ENCODE data around the gene PPP6R2.
A peak's percentile ranks its signal among the peaks of the same experiment; 100 is the strongest.

Gene PPP6R2

GRCh38 chr22:50300620-50301257 is 42.4 kb upstream of the PPP6R2 start:
- Histone ChIP-seq H3K36me3 (ENCODE audit: insufficient read depth, low read length) (peaks cover 14% of the 10 kb centered on the region), H3K4me2 (ENCODE audit: low read length) (peak overlapping the region; percentile 97), H3K9ac (ENCODE audit: low read depth, low read length) (peak overlapping the region; percentile 23), H3K27me3 (ENCODE audit: control insufficient read depth, insufficient read depth, low read length) (no peaks in the 10 kb centered on the region), H3K4me3 (ENCODE audit: low read length) (no peak overlapping the region), H3K9me3 (replicated peaks; ENCODE audit: low read length) (no peaks in the 10 kb centered on the region), H3K4me1 (ENCODE audit: control insufficient read depth, insufficient read depth, low read length) (peaks cover 80% of the 10 kb centered on the region)

DNA sequence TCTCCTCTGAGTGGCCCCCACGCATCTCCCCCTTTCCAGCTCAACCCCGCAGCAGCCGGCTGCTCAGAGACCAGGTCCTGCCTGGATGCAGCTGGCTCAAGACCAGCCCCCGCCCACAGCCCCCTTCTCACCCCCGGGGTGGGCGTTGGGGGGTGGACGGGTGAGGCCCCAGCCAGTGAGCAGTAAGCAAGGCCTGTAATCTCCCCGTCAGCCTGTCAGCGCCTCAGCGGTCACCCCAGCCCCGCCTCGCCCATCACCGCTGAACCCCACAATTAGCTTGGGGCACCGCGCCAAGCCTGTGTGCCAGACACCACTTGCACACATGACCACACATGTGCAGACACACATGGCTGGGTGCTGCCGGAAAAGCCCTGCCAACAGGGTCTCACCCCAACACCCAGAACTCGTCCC is 41.5 kb upstream of the PPP6R2 start:
- Histone ChIP-seq H3K4me2 (ENCODE audit: low read length) (peak overlapping the region; percentile 97), H3K4me3 (ENCODE audit: low read length) (peak overlapping the region; percentile 48), H3K9ac (ENCODE audit: low read depth, low read length) (peak overlapping the region; percentile 23), H3K9me3 (replicated peaks; ENCODE audit: low read length) (no peaks in the 10 kb centered on the region), H3K4me1 (ENCODE audit: control insufficient read depth, insufficient read depth, low read length) (peaks cover 78% of the 10 kb centered on the region), H3K36me3 (ENCODE audit: insufficient read depth, low read length) (peaks cover 11% of the 10 kb centered on the region), H3K27me3 (ENCODE audit: control insufficient read depth, insufficient read depth, low read length) (no peaks in the 10 kb centered on the region)

GRCh38 chr22:50302041-50302541 is 41.0 kb upstream of the PPP6R2 start:
- H3K36me3 ChIP-seq (ENCODE audit: insufficient read depth, low read length), result peaks cover 16% of the 10 kb centered on the region
- H3K9me3 ChIP-seq (replicated peaks; ENCODE audit: low read length), result no peaks in the 10 kb centered on the region
- H3K27me3 ChIP-seq (ENCODE audit: control insufficient read depth, insufficient read depth, low read length), result no peaks in the 10 kb centered on the region
- H3K9ac ChIP-seq (ENCODE audit: low read depth, low read length), result peak overlapping the region; percentile 97
- H3K4me3 ChIP-seq (ENCODE audit: low read length), result peak overlapping the region; percentile 48
- H3K4me1 ChIP-seq (ENCODE audit: control insufficient read depth, insufficient read depth, low read length), result peaks cover 73% of the 10 kb centered on the region
- H3K4me2 ChIP-seq (ENCODE audit: low read length), result peak overlapping the region; percentile 97

DNA sequence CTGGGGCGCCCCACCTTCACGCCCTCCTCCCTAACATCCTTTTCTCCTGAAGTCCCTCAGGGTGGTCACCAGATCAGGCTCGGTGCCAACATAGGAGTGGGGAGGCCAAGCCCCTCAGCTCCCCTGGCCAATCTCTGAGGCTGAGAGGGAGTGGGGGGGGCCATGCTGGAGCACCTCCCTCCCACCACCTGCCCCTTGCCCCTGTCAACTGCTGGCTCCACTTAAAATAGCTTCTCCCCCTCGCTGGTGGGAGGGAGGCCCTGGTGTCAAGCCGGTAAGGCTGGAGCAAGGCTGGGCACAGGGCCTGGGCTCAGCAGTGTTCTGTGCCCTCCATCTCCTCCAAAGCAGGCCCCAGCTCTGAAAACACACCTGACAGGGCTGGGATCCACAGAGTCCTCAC is 40.6 kb upstream of the PPP6R2 start:
- H3K27me3 ChIP-seq (ENCODE audit: control insufficient read depth, insufficient read depth, low read length), result no peaks in the 10 kb centered on the region
- peak overlapping the region; percentile 97 for H3K9ac ChIP-seq (ENCODE audit: low read depth, low read length)
- peak overlapping the region; percentile 31 for H3K4me3 ChIP-seq (ENCODE audit: low read length)
- H3K36me3 ChIP-seq (ENCODE audit: insufficient read depth, low read length), result peaks cover 16% of the 10 kb centered on the region
- H3K4me1 ChIP-seq (ENCODE audit: control insufficient read depth, insufficient read depth, low read length), result peaks cover 69% of the 10 kb centered on the region
- H3K9me3 ChIP-seq (replicated peaks; ENCODE audit: low read length), result no peaks in the 10 kb centered on the region
- H3K4me2 ChIP-seq (ENCODE audit: low read length), result peak overlapping the region; percentile 97

- H3K4me2 ChIP-seq (ENCODE audit: low read length), result peak overlapping the region; percentile 97
- H3K27me3 ChIP-seq (ENCODE audit: control insufficient read depth, insufficient read depth, low read length), result no peaks in the 10 kb centered on the region
- H3K9ac ChIP-seq (ENCODE audit: low read depth, low read length), result peak overlapping the region; percentile 97
- H3K4me1 ChIP-seq (ENCODE audit: control insufficient read depth, insufficient read depth, low read length), result peaks cover 72% of the 10 kb centered on the region
- peak overlapping the region; percentile 59 for H3K4me3 ChIP-seq (ENCODE audit: low read length)
- H3K9me3 ChIP-seq (replicated peaks; ENCODE audit: low read length), result no peaks in the 10 kb centered on the region
- H3K36me3 ChIP-seq (ENCODE audit: insufficient read depth, low read length), result peaks cover 16% of the 10 kb centered on the region
Measured at GRCh38 chr22:50303515-50303847, 39.6 kb upstream of the PPP6R2 start.

- peaks cover 74% of the 10 kb centered on the region for H3K4me1 ChIP-seq (ENCODE audit: control insufficient read depth, insufficient read depth, low read length)
- H3K27me3 ChIP-seq (ENCODE audit: control insufficient read depth, insufficient read depth, low read length), result no peaks in the 10 kb centered on the region
- peak overlapping the region; percentile 97 for H3K4me2 ChIP-seq (ENCODE audit: low read length)
- H3K36me3 ChIP-seq (ENCODE audit: insufficient read depth, low read length), result peaks cover 16% of the 10 kb centered on the region
- no peaks in the 10 kb centered on the region for H3K9me3 ChIP-seq (replicated peaks; ENCODE audit: low read length)
- peak overlapping the region; percentile 97 for H3K9ac ChIP-seq (ENCODE audit: low read depth, low read length)
- H3K4me3 ChIP-seq (ENCODE audit: low read length), result peak overlapping the region; percentile 59
Measured at GRCh38 chr22:50303848-50304527, 39.1 kb upstream of the PPP6R2 start.

DNA sequence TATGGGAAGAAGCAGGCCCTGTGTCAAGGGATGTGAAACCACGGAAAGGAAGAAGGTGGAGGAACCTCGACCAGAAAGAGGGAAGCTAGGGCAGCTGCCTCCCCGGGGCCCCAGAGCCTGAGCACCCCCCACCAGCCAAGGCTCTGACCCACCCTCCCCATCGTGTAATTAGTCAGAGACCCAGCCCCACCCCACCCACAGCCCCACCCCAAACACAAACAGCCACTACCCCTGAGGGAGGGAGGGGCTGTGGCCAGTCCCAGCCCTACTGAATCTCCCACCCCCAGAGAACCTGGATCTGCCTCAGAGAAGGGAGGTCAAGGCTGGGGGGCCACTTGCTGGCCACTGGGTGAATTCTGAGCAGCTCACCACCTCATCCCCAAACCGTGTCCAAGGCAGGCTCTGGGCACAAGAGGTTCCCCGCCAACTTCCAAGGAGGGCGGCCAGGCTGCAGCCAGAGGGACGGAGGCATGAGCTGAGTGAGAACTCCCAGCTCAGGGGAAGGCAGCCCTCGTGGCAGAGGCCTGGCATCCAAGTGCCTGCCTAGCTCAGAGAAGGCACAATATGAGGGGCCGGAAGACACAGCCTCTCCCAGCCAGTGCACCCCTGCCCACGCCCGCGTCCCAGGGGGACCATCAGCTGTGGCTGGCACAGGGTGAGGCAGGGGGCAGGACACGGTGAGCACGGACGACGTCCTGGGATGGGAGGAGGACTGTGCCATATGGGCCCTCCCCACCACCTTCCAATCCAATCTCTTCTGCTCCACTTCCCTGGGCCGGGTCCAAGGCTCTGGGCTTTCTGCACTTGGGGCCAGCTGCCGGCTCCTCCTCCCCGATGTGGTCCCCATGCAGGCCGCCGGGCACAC is 38.4 kb upstream of the PPP6R2 start:
- H3K27me3 ChIP-seq (ENCODE audit: control insufficient read depth, insufficient read depth, low read length), result no peaks in the 10 kb centered on the region
- peak overlapping the region; percentile 97 for H3K9ac ChIP-seq (ENCODE audit: low read depth, low read length)
- peaks cover 77% of the 10 kb centered on the region for H3K4me1 ChIP-seq (ENCODE audit: control insufficient read depth, insufficient read depth, low read length)
- H3K36me3 ChIP-seq (ENCODE audit: insufficient read depth, low read length), result peaks cover 16% of the 10 kb centered on the region
- peak overlapping the region; percentile 84 for H3K4me3 ChIP-seq (ENCODE audit: low read length)
- no peaks in the 10 kb centered on the region for H3K9me3 ChIP-seq (replicated peaks; ENCODE audit: low read length)
- H3K4me2 ChIP-seq (ENCODE audit: low read length), result peak overlapping the region; percentile 97

DNA sequence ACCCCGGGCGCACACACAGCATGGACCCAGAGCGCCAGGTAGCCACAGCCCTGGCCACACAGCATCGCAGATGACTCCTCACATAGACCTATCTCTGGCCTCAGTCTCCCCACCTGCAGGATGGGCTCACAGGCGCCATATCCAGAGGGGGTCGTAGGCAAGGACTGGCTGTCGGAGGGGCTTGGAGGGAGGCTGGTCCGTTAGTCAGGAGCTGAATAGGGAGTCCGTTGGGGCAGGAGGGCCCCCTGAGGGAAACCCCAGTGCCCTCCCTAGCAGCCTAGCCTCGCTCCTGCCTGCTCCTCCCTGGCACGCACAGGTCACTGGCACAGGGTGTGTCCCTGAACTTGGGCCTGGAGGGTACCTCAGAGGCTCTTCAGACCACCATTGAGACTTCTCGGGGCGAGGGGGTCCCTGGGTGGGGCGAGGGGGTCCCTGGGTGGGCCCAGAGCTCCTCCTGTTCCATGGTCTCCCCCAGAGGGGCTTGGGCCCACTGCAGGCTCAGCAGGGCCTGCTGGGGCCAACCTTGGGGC is 37.7 kb upstream of the PPP6R2 start:
- H3K36me3 ChIP-seq (ENCODE audit: insufficient read depth, low read length), result peaks cover 16% of the 10 kb centered on the region
- H3K9ac ChIP-seq (ENCODE audit: low read depth, low read length), result peak overlapping the region; percentile 97
- peak overlapping the region; percentile 97 for H3K4me2 ChIP-seq (ENCODE audit: low read length)
- H3K9me3 ChIP-seq (replicated peaks; ENCODE audit: low read length), result no peaks in the 10 kb centered on the region
- no peaks in the 10 kb centered on the region for H3K27me3 ChIP-seq (ENCODE audit: control insufficient read depth, insufficient read depth, low read length)
- peaks cover 71% of the 10 kb centered on the region for H3K4me1 ChIP-seq (ENCODE audit: control insufficient read depth, insufficient read depth, low read length)
- H3K4me3 ChIP-seq (ENCODE audit: low read length), result peak overlapping the region; percentile 84

- H3K4me3 ChIP-seq (ENCODE audit: low read length), result peak overlapping the region; percentile 84
- H3K9me3 ChIP-seq (replicated peaks; ENCODE audit: low read length), result no peaks in the 10 kb centered on the region
- H3K4me1 ChIP-seq (ENCODE audit: control insufficient read depth, insufficient read depth, low read length), result peaks cover 65% of the 10 kb centered on the region
- H3K36me3 ChIP-seq (ENCODE audit: insufficient read depth, low read length), result peaks cover 10% of the 10 kb centered on the region
- H3K27me3 ChIP-seq (ENCODE audit: control insufficient read depth, insufficient read depth, low read length), result no peaks in the 10 kb centered on the region
- H3K4me2 ChIP-seq (ENCODE audit: low read length), result peak overlapping the region; percentile 97
- H3K9ac ChIP-seq (ENCODE audit: low read depth, low read length), result peak overlapping the region; percentile 97
Measured at GRCh38 chr22:50305923-50306566, 37.1 kb upstream of the PPP6R2 start.

GRCh38 chr22:50306753-50307749 is 36.1 kb upstream of the PPP6R2 start, which contains the start of gene PLXNB2:
TSS of gene PLXNB2 (minus strand) at chr22:50307646. CDS start at chr22:50290584, 17,062 bp downstream.
- H3K4me2 ChIP-seq (ENCODE audit: low read length), result peak within 1 kb of the TSS; percentile 97

More at GRCh38 chr22:50306753-50307749, 36.1 kb upstream of the PPP6R2 start, which contains the start of gene PLXNB2:
- Histone ChIP-seq H3K36me3 (ENCODE audit: insufficient read depth, low read length) (peaks cover 5% of the 10 kb centered on the region), H3K9ac (ENCODE audit: low read depth, low read length) (peak within 1 kb of the TSS; percentile 97), H3K9me3 (replicated peaks; ENCODE audit: low read length) (no peaks in the 10 kb centered on the region), H3K27me3 (ENCODE audit: control insufficient read depth, insufficient read depth, low read length) (no peaks in the 10 kb centered on the region), H3K4me3 (ENCODE audit: low read length) (peak within 1 kb of the TSS; percentile 84), H3K4me1 (ENCODE audit: control insufficient read depth, insufficient read depth, low read length) (peaks cover 55% of the 10 kb centered on the region)

All from skeletal muscle satellite cell (primary cell).